ENCODE measurements around the gene BEND6. TPM values are rescaled to one million over a fixed set of nuclear protein-coding genes. Genes with fewer than 3 reads are reported as not detected.

Gene BEND6
- total RNA-seq, 4 donors from 2014 or later: 0.27 to 0.58 (median 0.42) TPM; not detected in 1

DNA sequence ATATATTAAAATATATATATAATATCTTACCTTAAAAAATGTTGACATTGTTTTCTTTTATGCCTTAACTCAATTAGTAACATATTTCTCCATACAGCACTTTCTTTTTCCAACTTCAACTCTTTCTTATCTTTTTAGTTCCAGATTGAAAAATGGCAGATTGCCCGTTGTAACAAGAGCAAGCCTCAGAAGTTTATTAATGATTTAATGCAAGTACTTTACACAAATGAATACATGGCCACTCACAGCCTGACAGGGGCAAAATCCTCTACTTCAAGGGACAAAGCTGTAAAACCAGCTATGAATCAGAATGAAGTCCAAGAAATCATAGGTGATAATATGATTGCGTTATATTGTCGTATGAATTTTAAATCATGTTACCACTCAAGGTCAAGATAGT, 62.2 kb downstream of the BEND6 start:
- TF ChIP-seq POLR2A (IDR thresholded peaks at IDR 0.05): no peak
- TF ChIP-seq, protein P1, sequence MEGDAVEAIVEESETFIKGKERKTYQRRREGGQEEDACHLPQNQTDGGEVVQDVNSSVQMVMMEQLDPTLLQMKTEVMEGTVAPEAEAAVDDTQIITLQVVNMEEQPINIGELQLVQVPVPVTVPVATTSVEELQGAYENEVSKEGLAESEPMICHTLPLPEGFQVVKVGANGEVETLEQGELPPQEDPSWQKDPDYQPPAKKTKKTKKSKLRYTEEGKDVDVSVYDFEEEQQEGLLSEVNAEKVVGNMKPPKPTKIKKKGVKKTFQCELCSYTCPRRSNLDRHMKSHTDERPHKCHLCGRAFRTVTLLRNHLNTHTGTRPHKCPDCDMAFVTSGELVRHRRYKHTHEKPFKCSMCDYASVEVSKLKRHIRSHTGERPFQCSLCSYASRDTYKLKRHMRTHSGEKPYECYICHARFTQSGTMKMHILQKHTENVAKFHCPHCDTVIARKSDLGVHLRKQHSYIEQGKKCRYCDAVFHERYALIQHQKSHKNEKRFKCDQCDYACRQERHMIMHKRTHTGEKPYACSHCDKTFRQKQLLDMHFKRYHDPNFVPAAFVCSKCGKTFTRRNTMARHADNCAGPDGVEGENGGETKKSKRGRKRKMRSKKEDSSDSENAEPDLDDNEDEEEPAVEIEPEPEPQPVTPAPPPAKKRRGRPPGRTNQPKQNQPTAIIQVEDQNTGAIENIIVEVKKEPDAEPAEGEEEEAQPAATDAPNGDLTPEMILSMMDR (IDR thresholded peaks at IDR 0.05): no peak
- WGBS, 2 donors: 78 to 82% methylated on average over 3 of the region's 3 CpGs
- no peak for DNase-seq (ENCODE audit: low spot score in 2 of 2)
- H3K4me3 ChIP-seq (ENCODE audit: low read depth, poor library complexity, severe bottlenecking): no peak overlapping the region
- intact Hi-C loops (cut with DNase I; ENCODE audit: low total_unique reads): no loop called here

DNA sequence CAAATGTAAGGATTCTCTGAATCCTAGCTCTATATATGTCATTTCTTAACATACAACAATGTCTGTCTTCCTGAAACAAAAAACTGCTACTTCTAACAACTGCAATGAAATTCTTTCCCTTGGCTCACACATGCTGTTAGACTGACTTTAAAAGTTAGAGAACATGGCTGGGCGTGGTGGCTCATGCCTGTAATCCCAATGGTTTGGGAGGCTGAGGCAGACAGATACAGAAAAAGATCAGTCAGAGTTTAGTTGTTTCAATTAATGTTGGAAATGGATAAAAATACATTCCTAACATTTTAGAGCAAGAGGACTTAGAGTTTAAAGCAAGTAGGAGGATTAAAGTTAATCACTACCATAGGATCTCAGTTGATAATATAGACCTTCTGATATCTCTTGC, 62.9 kb downstream of the BEND6 start:
- 80 to 88% methylated on average over 1 of the region's 1 CpG for WGBS, 2 donors
- H3K4me3 ChIP-seq (ENCODE audit: low read depth, poor library complexity, severe bottlenecking): no peak overlapping the region
- TF ChIP-seq, protein P1 (IDR thresholded peaks at IDR 0.05): no peak
- no peak for TF ChIP-seq POLR2A (IDR thresholded peaks at IDR 0.05)
- intact Hi-C loops (cut with DNase I; ENCODE audit: low total_unique reads): no loop called here
- no peak for DNase-seq (ENCODE audit: low spot score in 2 of 2)

DNA sequence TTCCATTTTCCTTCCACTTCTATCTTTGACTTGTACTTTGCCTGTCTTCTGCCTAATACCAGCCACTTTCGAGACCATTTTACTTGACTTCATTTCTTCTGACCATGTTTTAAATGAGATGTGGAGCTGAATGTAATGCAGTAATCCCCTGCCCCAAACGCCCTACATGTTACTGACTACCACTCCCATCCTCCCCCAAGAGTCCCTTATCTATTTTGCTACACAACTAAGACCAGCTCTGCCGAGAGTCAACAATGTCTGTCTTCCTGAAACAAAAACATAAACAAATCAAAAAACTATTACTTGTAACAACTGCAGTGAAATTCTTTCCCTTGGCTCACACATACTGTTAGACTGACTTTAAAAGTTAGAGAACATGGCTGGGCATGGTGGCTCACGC, 64.5 kb downstream of the BEND6 start:
- TF ChIP-seq, protein P1 (IDR thresholded peaks at IDR 0.05): no peak
- TF ChIP-seq POLR2A (IDR thresholded peaks at IDR 0.05): no peak
- no peak for DNase-seq (ENCODE audit: low spot score in 2 of 2)
- intact Hi-C loops (cut with DNase I; ENCODE audit: low total_unique reads): no loop called here
- WGBS, 2 donors: 86 to 91% methylated on average over 4 of the region's 4 CpGs
- H3K4me3 ChIP-seq (ENCODE audit: low read depth, poor library complexity, severe bottlenecking): no peak overlapping the region

DNA sequence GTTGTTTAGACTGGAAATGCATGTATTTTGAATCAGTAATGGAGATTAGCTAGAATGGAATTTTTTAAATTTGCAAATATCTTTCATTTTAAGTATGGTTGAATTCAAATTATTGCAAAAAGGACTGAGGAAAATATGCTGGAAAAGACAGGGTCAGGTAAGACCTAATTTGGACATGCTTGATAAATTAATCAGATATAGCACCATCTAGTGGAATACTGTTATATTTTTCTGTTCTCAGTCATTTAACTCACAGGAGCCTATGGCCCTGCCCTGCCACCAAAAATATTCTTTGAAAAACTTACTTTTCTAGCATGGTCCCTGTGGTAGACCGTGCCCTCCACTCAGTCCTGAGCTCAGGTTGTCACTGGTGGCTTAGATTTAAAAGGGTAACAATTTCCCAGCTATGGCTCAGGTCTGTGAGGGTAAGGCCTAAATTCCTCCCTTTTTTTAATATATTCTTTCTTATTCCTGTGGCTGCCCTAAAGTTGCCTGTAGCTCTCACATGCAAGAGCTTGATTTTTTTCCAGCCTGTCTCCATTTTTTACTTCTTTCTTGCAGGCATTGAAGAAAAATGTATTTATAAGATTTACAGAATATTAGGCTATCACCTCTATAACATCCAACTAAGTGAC, 66.3 kb downstream of the BEND6 start:
- TF ChIP-seq, protein P1 (IDR thresholded peaks at IDR 0.05): no peak
- no peak for TF ChIP-seq POLR2A (IDR thresholded peaks at IDR 0.05)
- WGBS, 2 donors: 10 to 22% methylated on average over 1 of the region's 1 CpG
- H3K4me3 ChIP-seq (ENCODE audit: low read depth, poor library complexity, severe bottlenecking): no peak overlapping the region
- intact Hi-C loops (cut with DNase I; ENCODE audit: low total_unique reads): no loop called here
- DNase-seq (ENCODE audit: low spot score in 2 of 2): no peak

DNA sequence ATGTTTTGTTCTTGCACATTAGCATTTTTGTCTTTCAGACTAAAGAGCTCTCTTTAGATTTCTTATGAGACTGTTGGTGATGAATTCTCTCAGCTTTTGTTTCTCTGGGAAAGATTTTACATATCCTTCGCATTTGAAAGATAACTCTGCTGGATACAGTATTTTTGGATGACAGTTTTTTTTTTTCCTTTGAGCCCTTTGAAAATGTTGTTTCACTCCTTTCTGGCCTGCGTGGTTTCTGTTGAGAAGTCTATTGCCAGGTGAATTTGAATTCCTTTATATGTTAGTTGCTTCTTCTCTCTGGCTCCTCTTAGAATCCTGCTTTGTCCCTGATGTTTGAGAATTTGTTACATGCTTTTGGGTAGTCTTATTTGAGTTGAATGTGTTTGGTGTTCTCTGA, 69.4 kb downstream of the BEND6 start:
- intact Hi-C loops (cut with DNase I; ENCODE audit: low total_unique reads): no loop called here
- H3K4me3 ChIP-seq (ENCODE audit: low read depth, poor library complexity, severe bottlenecking): no peak overlapping the region
- DNase-seq (ENCODE audit: low spot score in 2 of 2): no peak
- no peak for TF ChIP-seq POLR2A (IDR thresholded peaks at IDR 0.05)
- TF ChIP-seq, protein P1 (IDR thresholded peaks at IDR 0.05): no peak
- WGBS, 2 donors: 67 to 77% methylated on average over 2 of the region's 2 CpGs

DNA sequence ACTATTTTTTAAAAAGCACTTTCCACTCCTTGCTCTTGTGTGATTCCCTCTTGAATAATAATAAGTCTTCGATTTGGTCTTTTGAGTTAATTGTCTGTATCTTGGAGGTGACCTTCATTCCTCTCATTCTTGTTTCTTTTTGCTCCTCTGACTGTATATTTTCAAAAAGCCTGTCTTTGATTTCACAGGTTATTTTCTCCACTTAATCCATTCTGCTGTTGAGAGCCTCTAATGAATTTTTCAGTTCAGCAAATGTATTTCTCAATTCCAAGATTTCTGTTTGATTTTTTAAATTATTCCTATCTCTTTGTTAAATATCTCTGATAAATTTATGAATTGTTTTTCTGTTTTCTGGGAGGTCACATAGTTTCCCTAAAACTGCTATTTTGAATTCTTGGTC, 69.9 kb downstream of the BEND6 start:
- intact Hi-C loops (cut with DNase I; ENCODE audit: low total_unique reads): no loop called here
- no peak for DNase-seq (ENCODE audit: low spot score in 2 of 2)
- WGBS, 2 donors: 79 to 86% methylated on average over 1 of the region's 1 CpG

More for the DNA sequence above, 69.9 kb downstream of the BEND6 start:
- no peak overlapping the region for H3K4me3 ChIP-seq (ENCODE audit: low read depth, poor library complexity, severe bottlenecking)
- no peak for TF ChIP-seq POLR2A (IDR thresholded peaks at IDR 0.05)
- TF ChIP-seq, protein P1 (IDR thresholded peaks at IDR 0.05): no peak

Measured in lower leg skin (tissue), 4 donors.